ENCODE data around the gene LYPD6.

DNA sequence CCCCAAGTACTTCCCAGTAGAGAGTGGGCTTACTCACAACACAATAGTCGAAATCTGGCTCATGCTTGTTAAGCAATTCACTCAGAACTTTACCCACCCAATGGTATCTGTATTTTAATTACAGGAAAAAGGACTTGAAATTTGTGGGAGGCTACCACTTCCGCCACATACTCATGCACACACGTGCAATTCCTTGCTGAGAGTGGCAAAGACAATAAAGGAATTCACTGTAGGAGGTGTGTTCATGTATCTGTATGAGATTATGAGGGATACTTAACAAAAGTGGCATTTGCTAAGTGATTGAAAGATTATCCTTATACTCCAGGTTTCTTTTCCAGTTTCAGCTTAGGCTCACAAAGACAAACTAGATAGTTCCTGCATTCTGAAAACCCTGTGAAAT, 14.9 kb upstream of the LYPD6 start:
- TF ChIP-seq, protein P1, sequence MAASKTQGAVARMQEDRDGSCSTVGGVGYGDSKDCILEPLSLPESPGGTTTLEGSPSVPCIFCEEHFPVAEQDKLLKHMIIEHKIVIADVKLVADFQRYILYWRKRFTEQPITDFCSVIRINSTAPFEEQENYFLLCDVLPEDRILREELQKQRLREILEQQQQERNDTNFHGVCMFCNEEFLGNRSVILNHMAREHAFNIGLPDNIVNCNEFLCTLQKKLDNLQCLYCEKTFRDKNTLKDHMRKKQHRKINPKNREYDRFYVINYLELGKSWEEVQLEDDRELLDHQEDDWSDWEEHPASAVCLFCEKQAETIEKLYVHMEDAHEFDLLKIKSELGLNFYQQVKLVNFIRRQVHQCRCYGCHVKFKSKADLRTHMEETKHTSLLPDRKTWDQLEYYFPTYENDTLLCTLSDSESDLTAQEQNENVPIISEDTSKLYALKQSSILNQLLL (CRISPR knock-in tag; IDR thresholded peaks at IDR 0.05; ENCODE audit: borderline replicate concordance), result no peak
- TF ChIP-seq OTX1 (CRISPR knock-in tag; IDR thresholded peaks at IDR 0.05), result no peak
- TF ChIP-seq FOXJ3 (CRISPR knock-in tag; IDR thresholded peaks at IDR 0.05), result no peak
- TF ChIP-seq MAFK (IDR thresholded peaks at IDR 0.05; ENCODE audit: low read length), result no peak
- TF ChIP-seq NR1H2 (CRISPR knock-in tag; IDR thresholded peaks at IDR 0.05), result no peak
- TF ChIP-seq POLR3A (IDR thresholded peaks at IDR 0.05; ENCODE audit: borderline replicate concordance, extremely low read depth, insufficient read depth, insufficient read length), result no peak
- TF ChIP-seq, protein P2, sequence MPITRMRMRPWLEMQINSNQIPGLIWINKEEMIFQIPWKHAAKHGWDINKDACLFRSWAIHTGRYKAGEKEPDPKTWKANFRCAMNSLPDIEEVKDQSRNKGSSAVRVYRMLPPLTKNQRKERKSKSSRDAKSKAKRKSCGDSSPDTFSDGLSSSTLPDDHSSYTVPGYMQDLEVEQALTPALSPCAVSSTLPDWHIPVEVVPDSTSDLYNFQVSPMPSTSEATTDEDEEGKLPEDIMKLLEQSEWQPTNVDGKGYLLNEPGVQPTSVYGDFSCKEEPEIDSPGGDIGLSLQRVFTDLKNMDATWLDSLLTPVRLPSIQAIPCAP (CRISPR knock-in tag; IDR thresholded peaks at IDR 0.05; ENCODE audit: borderline replicate concordance), result no peak
- no peak for TF ChIP-seq NFATC3 (IDR thresholded peaks at IDR 0.05)
- TF ChIP-seq GTF2A2 (tag; IDR thresholded peaks at IDR 0.05), result no peak
- TF ChIP-seq, protein P3, sequence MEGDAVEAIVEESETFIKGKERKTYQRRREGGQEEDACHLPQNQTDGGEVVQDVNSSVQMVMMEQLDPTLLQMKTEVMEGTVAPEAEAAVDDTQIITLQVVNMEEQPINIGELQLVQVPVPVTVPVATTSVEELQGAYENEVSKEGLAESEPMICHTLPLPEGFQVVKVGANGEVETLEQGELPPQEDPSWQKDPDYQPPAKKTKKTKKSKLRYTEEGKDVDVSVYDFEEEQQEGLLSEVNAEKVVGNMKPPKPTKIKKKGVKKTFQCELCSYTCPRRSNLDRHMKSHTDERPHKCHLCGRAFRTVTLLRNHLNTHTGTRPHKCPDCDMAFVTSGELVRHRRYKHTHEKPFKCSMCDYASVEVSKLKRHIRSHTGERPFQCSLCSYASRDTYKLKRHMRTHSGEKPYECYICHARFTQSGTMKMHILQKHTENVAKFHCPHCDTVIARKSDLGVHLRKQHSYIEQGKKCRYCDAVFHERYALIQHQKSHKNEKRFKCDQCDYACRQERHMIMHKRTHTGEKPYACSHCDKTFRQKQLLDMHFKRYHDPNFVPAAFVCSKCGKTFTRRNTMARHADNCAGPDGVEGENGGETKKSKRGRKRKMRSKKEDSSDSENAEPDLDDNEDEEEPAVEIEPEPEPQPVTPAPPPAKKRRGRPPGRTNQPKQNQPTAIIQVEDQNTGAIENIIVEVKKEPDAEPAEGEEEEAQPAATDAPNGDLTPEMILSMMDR (IDR thresholded peaks at IDR 0.05 in 2 of 3, conservative IDR thresholded peaks at IDR 0.05 in 1 of 3; ENCODE audit: insufficient read depth in 2 of 3, low read depth in 1 of 3, low read length in 3 of 3), result no peak
- TF ChIP-seq POLR2AphosphoS5 (IDR thresholded peaks at IDR 0.05; ENCODE audit: control insufficient read depth, insufficient read depth, low read depth, low read length), result no peak
- no peak for TF ChIP-seq HNRNPUL1 (IDR thresholded peaks at IDR 0.05; ENCODE audit: low read length)
- TF ChIP-seq HNRNPH1 (optimal IDR thresholded peaks at IDR 0.05; ENCODE audit: low read depth, low read length), result no peak
